NK-92 (cell line): Measurements from ENCODE around the gene GPRIN1.
"Not testable (repeated sequence)": the region's sequence is repeated elsewhere in the genome, so short reads cannot be mapped to it uniquely, and the experiment has no call there.

Source experiments
- DNase-seq: peaks from one replicate; lab custom pipeline; 2025; ENCODE audit not compliant: unreplicated experiment; lab: John Stamatoyannopoulos, UW

GPRIN1 gene

GRCh38 chr5:176575066-176575465 lies 34.9 kb downstream of the GPRIN1 start:
- DNase-seq = no peak

GRCh38 chr5:176574297-176574591 lies 35.7 kb downstream of the GPRIN1 start:
- no peak for DNase-seq

- DNase-seq = no peak
Measured at GRCh38 chr5:176573564-176574296, 36.2 kb downstream of the GPRIN1 start.

- DNase-seq = no peak
Measured at GRCh38 chr5:176570044-176570443, 39.9 kb downstream of the GPRIN1 start.

- DNase-seq = no peak
Measured at GRCh38 chr5:176568657-176569056, 41.3 kb downstream of the GPRIN1 start.

GRCh38 chr5:176565760-176566288 lies 44.1 kb downstream of the GPRIN1 start:
- DNase-seq = no peak

GRCh38 chr5:176564002-176564401 lies 46.0 kb downstream of the GPRIN1 start:
- no peak for DNase-seq

- no peak for DNase-seq
Measured at GRCh38 chr5:176562189-176562588, 47.8 kb downstream of the GPRIN1 start.

- DNase-seq = no peak
Measured at GRCh38 chr5:176561259-176561658, 48.7 kb downstream of the GPRIN1 start.

- DNase-seq = no peak
Measured at GRCh38 chr5:176560364-176560763, 49.6 kb downstream of the GPRIN1 start.

GRCh38 chr5:176559683-176560082 lies 50.3 kb downstream of the GPRIN1 start:
- DNase-seq = no peak

- DNase-seq = no peak
Measured at GRCh38 chr5:176557846-176558245, 52.1 kb downstream of the GPRIN1 start.

GRCh38 chr5:176553260-176554085 lies 56.5 kb downstream of the GPRIN1 start:
- DNase-seq = no peak

GRCh38 chr5:176552332-176552869 lies 57.6 kb downstream of the GPRIN1 start:
- DNase-seq = no peak

GRCh38 chr5:176550937-176551336 lies 59.0 kb downstream of the GPRIN1 start:
- DNase-seq = not testable (repeated sequence)

- DNase-seq = no peak
Measured at GRCh38 chr5:176550275-176550831, 59.6 kb downstream of the GPRIN1 start.

GRCh38 chr5:176549871-176550270 lies 60.1 kb downstream of the GPRIN1 start:
- no peak for DNase-seq

- no peak for DNase-seq
Measured at GRCh38 chr5:176548967-176549444, 61.0 kb downstream of the GPRIN1 start, which contains the start of gene CDHR2. Gene CDHR2, plus strand, starts transcription at chr5:176549342. Its CDS starts 16,011 bp downstream, at chr5:176565353.

- no peak for DNase-seq
Measured at GRCh38 chr5:176547802-176548201, 62.2 kb downstream of the GPRIN1 start.
